Hepatocyte (in vitro differentiated cells): ENCODE results near the gene TBPL1.

Source experiments
- CTCF ChIP-seq: fragments of 200-600 bp; sonication (generic); IDR thresholded peaks from 2 replicates; pipeline ENCODE4 v1.5.1; 2016; ENCODE audit warnings: antibody characterized with exemption, mild to moderate bottlenecking; ENCODE audit not compliant: poor library complexity
- EZH2 ChIP-seq: fragments of 200-600 bp; sonication (generic); IDR thresholded peaks from 2 replicates; pipeline ENCODE4 v1.6.1; 2016; ENCODE audit warnings: antibody characterized with exemption, mild to moderate bottlenecking, borderline replicate concordance
- EZH2phosphoT487 ChIP-seq: fragments of 200-600 bp; sonication (generic); IDR thresholded peaks from one replicate; pipeline ENCODE4 v1.6.1; 2018; ENCODE audit warnings: antibody characterized with exemption, mild to moderate bottlenecking, low read depth, moderate library complexity; ENCODE audit not compliant: unreplicated experiment, severe bottlenecking

DNA sequence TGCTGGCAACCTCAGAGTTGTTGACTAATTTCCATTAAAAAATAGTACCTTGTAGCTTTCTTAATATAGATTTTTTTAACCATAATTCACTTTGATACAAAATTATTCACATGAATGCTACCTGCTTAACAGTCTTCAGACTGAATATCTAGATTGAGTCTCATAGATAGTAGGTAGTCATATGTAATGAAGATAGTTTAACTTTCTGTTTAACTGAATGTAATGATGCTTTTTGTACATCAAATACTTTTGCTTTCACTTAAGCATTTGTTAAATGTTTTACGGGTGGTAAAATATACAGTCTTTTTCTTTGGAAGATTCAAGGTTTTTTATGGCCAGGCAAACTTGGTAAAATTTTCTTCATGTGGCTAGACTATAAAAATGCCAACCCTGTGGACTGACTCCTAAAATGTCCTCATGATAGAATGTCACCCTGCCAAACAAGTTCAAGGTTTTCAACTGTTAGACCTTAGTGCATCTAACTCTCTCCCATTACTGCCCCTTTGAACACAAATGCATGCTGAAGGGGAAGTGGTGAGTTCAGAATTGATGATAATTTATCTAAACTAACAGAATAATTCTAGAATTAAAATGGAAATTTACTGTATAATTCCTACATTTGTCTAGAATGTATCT is 16.4 kb downstream of the TBPL1 start:
- TF ChIP-seq CTCF: no peak
- TF ChIP-seq EZH2: no peak
- TF ChIP-seq EZH2phosphoT487: no peak
